OCI-LY1 (cell line): ENCODE results near the gene ARL13A.

ENCODE experiments used
- EZH2 ChIP-seq: fragments of 200-600 bp; sonication (generic), shearing (Covaris generic); IDR thresholded peaks from 2 replicates; pipeline ENCODE4 v1.8.0; 2017; ENCODE audit warnings: borderline replicate concordance, mixed run types, mild to moderate bottlenecking, antibody characterized with exemption, low read length, moderate library complexity, mixed read lengths
- TF ChIP-seq, protein P1 (sequence below): fragments of 200-600 bp; sonication (generic), shearing (Covaris generic); IDR thresholded peaks from 2 replicates; pipeline ENCODE4 v1.5.1; 2017; ENCODE audit warnings: mild to moderate bottlenecking, antibody characterized with exemption, low read length, moderate library complexity, mixed read lengths

DNA sequence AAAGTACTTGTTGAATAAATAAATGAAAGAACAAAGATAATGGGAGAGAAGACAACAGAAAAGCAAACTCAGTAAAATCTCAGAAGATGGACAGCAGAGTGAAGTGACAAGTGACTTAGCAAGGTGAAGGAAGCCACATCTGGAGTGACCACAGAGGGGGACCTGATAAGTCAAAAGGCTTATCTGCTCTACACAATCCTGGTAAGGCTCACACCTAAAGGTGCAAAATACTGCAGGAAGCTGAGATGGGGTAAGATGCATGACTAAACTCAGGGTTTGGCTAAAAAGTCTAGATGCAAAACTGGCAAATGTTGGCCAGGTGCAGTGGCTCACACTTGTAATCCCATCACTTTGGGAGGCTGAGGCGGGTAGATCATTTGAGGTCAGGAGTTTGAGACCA, 60.2 kb downstream of the ARL13A start:
- TF ChIP-seq EZH2 = no peak
- TF ChIP-seq, protein P1, sequence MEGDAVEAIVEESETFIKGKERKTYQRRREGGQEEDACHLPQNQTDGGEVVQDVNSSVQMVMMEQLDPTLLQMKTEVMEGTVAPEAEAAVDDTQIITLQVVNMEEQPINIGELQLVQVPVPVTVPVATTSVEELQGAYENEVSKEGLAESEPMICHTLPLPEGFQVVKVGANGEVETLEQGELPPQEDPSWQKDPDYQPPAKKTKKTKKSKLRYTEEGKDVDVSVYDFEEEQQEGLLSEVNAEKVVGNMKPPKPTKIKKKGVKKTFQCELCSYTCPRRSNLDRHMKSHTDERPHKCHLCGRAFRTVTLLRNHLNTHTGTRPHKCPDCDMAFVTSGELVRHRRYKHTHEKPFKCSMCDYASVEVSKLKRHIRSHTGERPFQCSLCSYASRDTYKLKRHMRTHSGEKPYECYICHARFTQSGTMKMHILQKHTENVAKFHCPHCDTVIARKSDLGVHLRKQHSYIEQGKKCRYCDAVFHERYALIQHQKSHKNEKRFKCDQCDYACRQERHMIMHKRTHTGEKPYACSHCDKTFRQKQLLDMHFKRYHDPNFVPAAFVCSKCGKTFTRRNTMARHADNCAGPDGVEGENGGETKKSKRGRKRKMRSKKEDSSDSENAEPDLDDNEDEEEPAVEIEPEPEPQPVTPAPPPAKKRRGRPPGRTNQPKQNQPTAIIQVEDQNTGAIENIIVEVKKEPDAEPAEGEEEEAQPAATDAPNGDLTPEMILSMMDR = no peak
